HG03175 (cell line): ENCODE results near the gene RPS15A.
"Not testable (repeated sequence)": the region's sequence is repeated elsewhere in the genome, so short reads cannot be mapped to it uniquely, and the experiment has no call there.

Experiments used
- ATAC-seq: cut with Tn5 transposase; IDR thresholded peaks from one replicate; pipeline ENCODE4 v1.9.1; 2021; ENCODE audit warnings: mild to moderate bottlenecking, moderate library complexity; ENCODE audit not compliant: unreplicated experiment

Gene RPS15A

DNA sequence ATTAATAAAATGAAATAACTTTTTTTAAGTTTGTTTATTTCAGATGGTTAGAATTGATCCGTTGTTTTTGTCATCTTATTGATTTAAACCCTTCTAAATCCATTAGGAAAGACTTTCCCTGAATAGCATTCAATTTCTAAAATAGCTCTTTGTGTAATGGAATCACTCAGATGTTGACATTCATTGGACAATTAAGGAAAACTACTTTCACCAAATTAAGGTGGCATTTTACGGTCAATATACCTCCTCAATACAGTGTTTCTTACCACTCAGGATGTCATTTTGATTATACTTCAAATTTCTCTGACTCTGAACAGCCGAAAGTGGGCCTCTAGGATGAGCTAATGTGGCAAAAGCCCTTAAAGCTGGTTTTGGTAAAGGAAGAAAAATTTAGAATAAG lies 9.4 kb upstream of the RPS15A start:
- no peak for ATAC-seq

GRCh38 chr16:18797746-18798145 lies 7.6 kb upstream of the RPS15A start:
- no peak for ATAC-seq

DNA sequence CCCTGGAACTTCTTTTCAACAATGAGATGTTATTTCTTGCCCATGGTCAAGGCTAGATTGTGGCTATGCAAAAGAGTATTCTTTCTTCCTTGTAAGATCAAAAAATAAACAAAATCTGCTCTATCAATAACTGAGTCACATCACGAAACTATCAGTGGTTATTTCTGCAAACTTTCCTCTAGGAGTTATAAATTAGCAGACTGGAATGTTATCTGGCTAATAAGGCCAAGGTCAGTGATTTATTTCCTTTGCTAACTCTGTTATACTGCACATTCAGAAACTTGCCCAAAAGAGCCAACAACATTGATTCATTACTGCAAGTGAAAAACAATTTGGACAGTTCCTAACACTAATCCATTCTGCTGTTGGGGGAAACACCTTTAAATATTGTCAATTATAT lies 6.2 kb upstream of the RPS15A start:
- ATAC-seq = no peak

DNA sequence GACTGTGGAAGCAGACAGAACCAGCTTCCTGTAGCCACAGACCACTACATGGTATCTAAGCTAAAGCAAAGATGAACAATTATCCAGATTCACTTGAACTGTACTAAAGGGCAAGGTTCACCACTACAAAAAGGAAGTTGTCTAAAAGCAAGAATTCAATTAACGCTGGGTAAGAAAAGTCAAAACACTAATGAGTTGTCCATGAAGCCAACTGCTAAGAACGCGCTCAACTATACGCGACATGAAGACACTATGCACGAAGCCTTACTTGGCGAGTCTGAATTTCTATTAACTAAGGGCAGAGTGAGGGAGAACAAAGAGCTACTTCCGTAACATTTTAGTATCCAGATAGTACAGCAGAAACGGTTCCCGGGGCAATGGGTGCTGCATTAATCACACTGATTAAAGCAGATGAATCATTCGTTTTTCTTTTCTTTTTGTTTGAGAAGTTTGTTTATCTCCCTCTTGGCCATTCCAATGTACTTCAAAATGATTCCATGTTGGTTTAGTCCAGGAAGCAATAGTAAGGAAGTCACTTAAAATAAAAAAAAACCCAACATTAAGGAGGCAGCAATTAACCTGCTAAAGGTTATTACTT lies 2.8 kb upstream of the RPS15A start:
- no peak for ATAC-seq

GRCh38 chr16:18789515-18789849 lies 652 bp downstream of the RPS15A start:
- ATAC-seq = no peak

GRCh38 chr16:18788828-18789514 lies 1.2 kb downstream of the RPS15A start:
- no peak for ATAC-seq

- ATAC-seq = no peak
These were observed 5.1 kb downstream of the RPS15A start for GRCh38 chr16:18784917-18785623.

DNA sequence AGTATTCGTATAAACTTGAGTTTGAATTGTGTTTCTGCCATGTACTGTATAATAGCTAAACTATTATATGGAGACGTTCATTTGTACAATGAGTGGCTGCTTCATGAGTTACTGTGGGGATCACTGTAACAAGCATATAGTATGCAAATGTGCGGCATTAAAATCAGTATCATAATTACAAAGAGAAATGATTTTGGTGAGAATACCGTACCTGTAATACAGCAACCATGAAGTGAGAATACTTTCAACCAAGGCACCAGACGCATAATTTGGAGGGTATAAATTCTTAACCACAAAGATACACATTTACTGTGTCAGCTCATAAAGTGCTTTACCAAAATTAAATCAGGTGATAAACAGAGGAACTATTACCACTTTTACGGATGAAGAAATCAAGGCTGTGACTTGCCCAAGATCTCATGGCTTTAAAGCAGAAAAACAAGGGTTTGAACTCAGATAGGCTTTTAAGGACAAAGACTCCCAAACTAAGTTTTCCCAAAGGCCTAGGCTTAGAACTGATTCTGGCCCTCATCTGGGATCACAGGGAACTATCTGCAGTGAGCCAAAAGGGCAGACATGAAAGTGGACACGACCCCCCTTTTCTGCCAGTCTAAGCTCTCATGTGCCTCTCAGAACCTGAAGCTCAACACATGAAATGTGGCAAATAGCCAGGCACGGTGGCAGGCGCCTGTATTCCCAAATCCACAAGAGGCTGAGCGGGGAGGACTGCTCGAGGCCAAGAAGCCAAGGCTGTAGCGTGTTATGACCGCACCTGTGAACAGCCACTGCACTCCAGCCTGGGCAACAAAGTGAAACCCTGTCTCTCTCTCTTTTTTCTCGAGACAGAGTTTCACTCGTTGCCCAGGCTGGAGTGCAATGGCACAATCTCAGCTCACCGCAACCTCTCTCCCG lies 6.4 kb downstream of the RPS15A start:
- ATAC-seq = no peak

DNA sequence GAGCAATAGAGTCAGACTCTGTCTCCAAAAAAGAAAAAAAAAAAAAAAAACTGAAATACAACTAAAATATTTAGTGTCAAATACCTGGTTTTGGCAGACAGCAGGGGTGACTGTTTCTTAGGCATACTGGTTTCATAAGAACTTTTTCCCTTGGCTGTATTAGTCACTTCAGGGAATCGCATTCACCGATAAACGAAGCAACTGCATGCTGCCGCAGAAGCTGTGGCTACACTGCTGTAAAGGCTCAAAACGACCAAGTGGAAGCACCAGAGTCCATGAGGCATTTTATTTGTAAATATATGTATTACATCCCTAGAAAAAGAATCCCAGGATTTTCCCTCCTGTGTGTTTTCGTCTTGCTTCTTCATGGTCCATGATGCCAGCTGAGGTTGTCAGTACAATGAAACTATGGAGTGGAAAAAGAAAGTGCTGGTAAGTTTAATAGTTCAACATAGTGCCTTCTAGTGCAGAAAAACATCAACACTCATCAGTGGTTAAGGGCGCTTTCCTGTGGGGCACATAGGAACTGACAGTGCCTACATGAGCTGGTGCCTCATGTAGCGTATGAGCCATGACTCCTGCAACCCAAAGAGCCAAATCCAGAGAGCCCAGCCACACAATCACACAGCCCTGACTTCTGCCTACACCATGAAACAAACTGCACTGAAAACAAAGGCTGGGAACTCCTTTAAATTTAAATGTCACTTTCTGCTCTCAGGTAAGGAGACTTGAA lies 7.3 kb downstream of the RPS15A start:
- no peak for ATAC-seq

- not testable (repeated sequence) for ATAC-seq
These were observed 8.9 kb downstream of the RPS15A start for GRCh38 chr16:18781232-18781631.

- not testable (repeated sequence) for ATAC-seq
These were observed 9.6 kb downstream of the RPS15A start for GRCh38 chr16:18780460-18781026.

GRCh38 chr16:18777664-18778063 lies 12.5 kb downstream of the RPS15A start:
- ATAC-seq = not testable (repeated sequence)

DNA sequence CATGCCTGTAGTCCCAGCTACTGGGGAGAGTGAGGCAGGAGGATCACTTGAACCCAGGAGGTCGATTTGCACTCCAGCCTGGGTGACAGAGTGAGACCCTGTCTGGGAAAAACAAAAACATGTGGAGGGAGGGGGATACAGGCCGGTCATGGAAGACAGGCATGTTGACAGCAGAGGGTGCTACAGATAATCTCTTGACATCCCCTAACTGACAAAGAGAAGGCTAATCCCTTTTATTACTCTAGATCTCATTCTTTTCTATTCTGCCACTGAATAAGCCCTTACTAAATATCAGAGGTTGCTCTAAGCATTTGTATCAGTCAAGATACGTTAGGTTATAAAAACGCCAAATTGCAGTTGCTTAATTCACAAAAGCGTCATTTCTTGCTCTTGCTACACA lies 13.8 kb downstream of the RPS15A start:
- not testable (repeated sequence) for ATAC-seq

- not testable (repeated sequence) for ATAC-seq
These were observed 15.5 kb downstream of the RPS15A start for GRCh38 chr16:18774651-18775050.

- ATAC-seq = not testable (repeated sequence)
These were observed 18.0 kb downstream of the RPS15A start for GRCh38 chr16:18772171-18772570.

- not testable (repeated sequence) for ATAC-seq
These were observed 19.7 kb downstream of the RPS15A start for GRCh38 chr16:18770336-18770962.

DNA sequence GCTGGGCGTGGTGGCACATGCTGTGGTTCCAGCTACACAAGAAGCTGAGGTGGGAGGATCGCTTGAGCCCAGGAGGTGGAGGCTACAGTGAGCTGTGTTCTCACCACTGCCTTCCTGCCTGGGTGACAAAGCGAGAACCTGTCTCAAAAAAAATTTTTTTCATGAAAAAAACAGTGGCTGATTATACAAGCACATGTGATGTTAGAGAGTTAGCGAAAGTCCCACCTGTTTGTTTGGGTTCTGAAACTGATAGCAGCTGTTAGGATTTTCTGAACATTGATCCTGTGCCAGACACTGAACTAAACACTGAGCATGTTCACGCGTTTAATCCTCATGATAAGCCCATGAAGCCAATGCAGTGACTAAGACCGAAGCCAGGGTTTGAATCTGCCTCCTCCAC lies 22.9 kb downstream of the RPS15A start:
- peak; percentile 69 for ATAC-seq

- ATAC-seq = peak; percentile 41
These were observed 27.4 kb downstream of the RPS15A start for GRCh38 chr16:18762713-18763112.

DNA sequence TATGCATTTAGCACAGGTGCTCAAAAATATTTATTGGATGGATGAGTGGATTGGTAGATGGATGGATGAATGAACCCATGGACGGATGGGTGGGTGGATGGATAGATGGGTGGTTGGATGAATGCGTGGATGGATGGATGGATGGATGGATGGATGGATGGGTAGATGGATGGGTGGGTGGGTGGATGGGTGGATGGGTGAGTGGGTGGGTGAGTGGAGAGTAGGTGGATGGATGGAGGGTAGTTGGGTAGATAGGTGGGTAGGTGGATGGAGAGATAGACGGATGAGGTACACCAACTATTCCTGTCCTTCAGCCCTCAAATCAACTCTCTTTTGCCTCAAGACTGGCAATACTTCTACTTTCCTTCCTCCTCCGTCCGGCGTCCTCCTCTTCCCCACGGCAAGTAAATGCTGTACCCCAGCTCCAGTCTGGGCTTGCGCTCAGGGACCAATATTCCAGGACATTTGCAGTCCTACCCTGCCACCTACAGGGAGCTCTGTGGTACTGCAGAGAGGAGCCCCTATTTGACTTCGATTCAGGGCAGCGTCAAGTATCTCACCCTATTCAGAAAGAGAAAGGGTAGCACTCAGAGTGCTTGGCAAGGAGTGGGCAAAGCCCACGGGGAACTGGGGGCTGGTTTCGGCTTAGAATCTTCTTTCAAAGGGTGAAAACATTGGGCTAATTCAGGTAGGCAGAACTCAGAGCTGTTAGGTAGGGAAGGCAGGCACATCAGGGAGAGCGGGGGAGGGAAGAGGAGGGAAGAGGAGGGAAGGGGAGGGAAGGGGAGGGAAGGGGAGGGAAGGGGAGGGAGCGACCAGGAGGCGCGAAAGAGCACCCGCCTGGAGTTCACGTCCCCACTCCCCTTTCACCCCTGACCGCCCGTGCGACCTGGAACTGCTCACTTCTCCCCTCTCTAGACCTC lies 30.3 kb downstream of the RPS15A start:
- peak; percentile 61 for ATAC-seq
